ENCODE data around the gene NOC3L.

DNA sequence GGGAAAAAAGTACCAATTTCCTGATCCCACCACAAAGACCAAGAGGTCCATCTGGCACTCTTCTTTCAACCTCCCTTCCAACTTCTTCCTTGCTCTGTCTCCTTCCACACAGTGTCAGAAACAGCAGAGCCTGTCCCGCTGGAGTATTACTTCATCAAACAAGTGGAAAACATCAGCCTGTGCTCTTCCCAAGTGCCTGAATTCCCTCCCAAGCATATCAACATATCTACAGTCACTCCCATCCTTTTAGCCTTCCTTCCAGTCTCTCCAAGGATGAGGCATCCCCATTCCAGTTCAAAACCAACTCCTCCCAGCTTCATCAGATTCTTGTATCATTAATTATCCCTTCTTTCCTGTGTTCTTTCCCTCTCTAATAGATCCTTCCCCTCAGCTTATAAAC, 1.7 kb upstream of the NOC3L start:
- no peak for TF ChIP-seq EP300 (IDR thresholded peaks at IDR 0.05; ENCODE audit: borderline replicate concordance)
- TF ChIP-seq TAF1 (IDR thresholded peaks at IDR 0.05; ENCODE audit: low read depth) = no peak
- TF ChIP-seq CEBPB (IDR thresholded peaks at IDR 0.05) = no peak
- TF ChIP-seq, protein P1, sequence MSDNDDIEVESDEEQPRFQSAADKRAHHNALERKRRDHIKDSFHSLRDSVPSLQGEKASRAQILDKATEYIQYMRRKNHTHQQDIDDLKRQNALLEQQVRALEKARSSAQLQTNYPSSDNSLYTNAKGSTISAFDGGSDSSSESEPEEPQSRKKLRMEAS (IDR thresholded peaks at IDR 0.05) = no peak
- TF ChIP-seq EGR1 (IDR thresholded peaks at IDR 0.05) = no peak
- TF ChIP-seq NFIC (IDR thresholded peaks at IDR 0.05) = no peak
- no peak for TF ChIP-seq USF1 (IDR thresholded peaks at IDR 0.05)
- no peak for TF ChIP-seq TEAD4 (IDR thresholded peaks at IDR 0.05)

Measured in Ishikawa (cell line).